GM19240 (cell line): ENCODE data around the gene PDCD5.

ENCODE experiments used
- DNase-seq: peaks from one replicate; pipeline ENCODE4 v3.0.0; 2011; ENCODE audit warnings: low spot score; ENCODE audit not compliant: insufficient read length

The PDCD5 gene

DNA sequence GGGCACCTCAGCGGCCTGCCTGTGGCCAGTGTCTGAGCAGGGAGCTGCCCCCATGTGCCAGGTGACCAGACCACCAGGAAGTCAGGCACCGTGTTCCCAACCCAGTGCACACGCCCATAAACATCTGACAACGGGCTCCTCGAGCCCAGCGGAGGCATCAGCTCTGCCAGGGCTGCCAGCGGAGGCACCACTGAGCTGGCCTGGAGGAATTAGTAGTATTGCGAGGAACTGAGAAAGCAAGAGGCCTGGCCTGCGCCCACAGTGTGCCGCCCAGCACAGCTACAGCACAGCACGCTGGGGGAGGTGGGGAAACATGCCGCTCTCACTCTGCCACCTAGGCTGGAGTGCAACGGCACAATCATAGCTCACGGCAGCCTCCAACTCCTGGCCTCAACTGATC is 49.3 kb downstream of the PDCD5 start:
- no peak for DNase-seq

DNA sequence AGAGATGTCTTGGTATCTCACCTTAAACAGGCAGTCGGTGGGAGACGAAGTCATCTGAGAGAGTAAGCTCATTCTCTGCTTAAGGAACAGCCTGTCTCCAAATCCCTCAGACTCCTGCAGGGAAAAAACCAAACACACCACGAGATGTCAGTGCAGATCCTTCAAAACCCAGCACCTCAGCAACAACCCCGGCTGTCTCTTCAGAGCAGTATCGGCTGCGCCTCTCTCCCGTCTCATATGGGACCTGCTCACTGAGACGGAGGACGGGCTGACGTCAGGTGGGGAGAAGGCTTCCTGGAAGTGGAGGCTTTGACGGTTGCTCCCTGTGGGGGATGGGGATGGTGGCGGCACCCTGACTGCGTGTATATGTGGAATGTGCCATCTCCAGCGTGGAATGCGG is 50.4 kb downstream of the PDCD5 start:
- DNase-seq = no peak
